CD4-positive, alpha-beta T cell treated with Interleukin-1 beta for 1 hour (primary cell): ENCODE data around the gene TBC1D2.
"Not testable (repeated sequence)": the region's sequence is repeated elsewhere in the genome, so short reads cannot be mapped to it uniquely, and the experiment has no call there.

Experiments used
- DNase-seq, 2 donors: peaks; one replicate each; pipeline ENCODE4 v3.0.0-alpha.2; 2020 to 2022

TBC1D2 gene

GRCh38 chr9:98185021-98185567, 70.4 kb downstream of the TBC1D2 start:
- DNase-seq: no peak

- DNase-seq: no peak
Measured at GRCh38 chr9:98184326-98184725, 71.1 kb downstream of the TBC1D2 start.

- DNase-seq: no peak
Measured at GRCh38 chr9:98182889-98183599, 72.4 kb downstream of the TBC1D2 start.

- no peak for DNase-seq
Measured at GRCh38 chr9:98182069-98182820, 73.2 kb downstream of the TBC1D2 start.

- no peak for DNase-seq
Measured at GRCh38 chr9:98181746-98182068, 73.7 kb downstream of the TBC1D2 start.

GRCh38 chr9:98180996-98181395, 74.5 kb downstream of the TBC1D2 start:
- no peak for DNase-seq

GRCh38 chr9:98178874-98179850, 76.3 kb downstream of the TBC1D2 start:
- DNase-seq: no peak

- no peak for DNase-seq
Measured at GRCh38 chr9:98176391-98177259, 78.8 kb downstream of the TBC1D2 start.

GRCh38 chr9:98175762-98176161, 79.7 kb downstream of the TBC1D2 start:
- DNase-seq: no peak

- no peak for DNase-seq
Measured at GRCh38 chr9:98175028-98175569, 80.3 kb downstream of the TBC1D2 start.

- DNase-seq: not testable (repeated sequence)
Measured at GRCh38 chr9:98174502-98174918, 80.9 kb downstream of the TBC1D2 start.

- DNase-seq: no peak
Measured at GRCh38 chr9:98173181-98173580, 82.3 kb downstream of the TBC1D2 start.

GRCh38 chr9:98172604-98173003, 82.8 kb downstream of the TBC1D2 start:
- DNase-seq: no peak

- DNase-seq: no peak
Measured at GRCh38 chr9:98171176-98171925, 84.1 kb downstream of the TBC1D2 start.

- DNase-seq: peak; percentile 14 to 48
Measured at GRCh38 chr9:98168941-98169488, 86.4 kb downstream of the TBC1D2 start.

- DNase-seq: no peak
Measured at GRCh38 chr9:98168153-98168780, 87.2 kb downstream of the TBC1D2 start.

- no peak for DNase-seq
Measured at GRCh38 chr9:98164912-98165311, 90.5 kb downstream of the TBC1D2 start.

- DNase-seq: no peak
Measured at GRCh38 chr9:98162613-98163012, 92.8 kb downstream of the TBC1D2 start.

- no peak for DNase-seq
Measured at GRCh38 chr9:98161851-98162250, 93.6 kb downstream of the TBC1D2 start.

- DNase-seq: no peak
Measured at GRCh38 chr9:98159790-98160189, 95.7 kb downstream of the TBC1D2 start.
